Spleen (tissue), 7 donors: ENCODE results near the gene HEATR9.

Experiments used
- POLR2A ChIP-seq, 3 donors: fragments of 450-650 bp; IDR thresholded peaks; one replicate each; pipeline ENCODE4 v1.5.1; 2017; ENCODE audit warnings: antibody characterized with exemption in 3 of 3, mild to moderate bottlenecking in 1 of 3
- POLR2AphosphoS5 ChIP-seq, 3 donors: sonication (generic); formaldehyde crosslinking; IDR thresholded peaks; one replicate each; pipeline ENCODE4 v1.5.1; 2017; ENCODE audit warnings: antibody characterized with exemption in 3 of 3
- TF ChIP-seq, protein P1 (sequence below), 11 experiments: fragments of 200-600 bp in 7 of 11; fragments of 450-650 bp in 4 of 11; sonication (generic) in 4 of 11; IDR thresholded peaks in 8 of 11; conservative IDR thresholded peaks in 3 of 11; 1 replicate in 7 of 11; 2 replicates in 4 of 11; pipeline versions ENCODE4 v1.4.0 to v1.8.0; 2016 to 2021; ENCODE audit warnings: antibody characterized with exemption in 11 of 11, inconsistent platforms in 4 of 11, mild to moderate bottlenecking in 1 of 11
- donor health status: DM: no; HTN: no; CAD: no; lungs with moderate emphysema.
- donor health status: DM: no; HTN: no; CAD: no.
- donor health status: DM: no; HTN: no; CAD: no.

GRCh38 chr17:35901631-35902175, 33.0 kb upstream of the HEATR9 start:
- TF ChIP-seq, protein P1, sequence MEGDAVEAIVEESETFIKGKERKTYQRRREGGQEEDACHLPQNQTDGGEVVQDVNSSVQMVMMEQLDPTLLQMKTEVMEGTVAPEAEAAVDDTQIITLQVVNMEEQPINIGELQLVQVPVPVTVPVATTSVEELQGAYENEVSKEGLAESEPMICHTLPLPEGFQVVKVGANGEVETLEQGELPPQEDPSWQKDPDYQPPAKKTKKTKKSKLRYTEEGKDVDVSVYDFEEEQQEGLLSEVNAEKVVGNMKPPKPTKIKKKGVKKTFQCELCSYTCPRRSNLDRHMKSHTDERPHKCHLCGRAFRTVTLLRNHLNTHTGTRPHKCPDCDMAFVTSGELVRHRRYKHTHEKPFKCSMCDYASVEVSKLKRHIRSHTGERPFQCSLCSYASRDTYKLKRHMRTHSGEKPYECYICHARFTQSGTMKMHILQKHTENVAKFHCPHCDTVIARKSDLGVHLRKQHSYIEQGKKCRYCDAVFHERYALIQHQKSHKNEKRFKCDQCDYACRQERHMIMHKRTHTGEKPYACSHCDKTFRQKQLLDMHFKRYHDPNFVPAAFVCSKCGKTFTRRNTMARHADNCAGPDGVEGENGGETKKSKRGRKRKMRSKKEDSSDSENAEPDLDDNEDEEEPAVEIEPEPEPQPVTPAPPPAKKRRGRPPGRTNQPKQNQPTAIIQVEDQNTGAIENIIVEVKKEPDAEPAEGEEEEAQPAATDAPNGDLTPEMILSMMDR (IDR thresholded peaks at IDR 0.05 in 8 of 11, conservative IDR thresholded peaks at IDR 0.05 in 3 of 11) = no peak
- no peak for TF ChIP-seq POLR2A (IDR thresholded peaks at IDR 0.05)
- no peak for TF ChIP-seq POLR2AphosphoS5 (IDR thresholded peaks at IDR 0.05)
